T47D (cell line): ENCODE measurements around the gene NOD1.

ENCODE experiments used
- DNase-seq, 2 experiments: peaks; one replicate each; pipeline versions ENCODE4 v3.0.0 to v3.0.0-alpha.2; 2011 to 2012; ENCODE audit warnings: low read depth in 1 of 2, low spot score in 1 of 2
- JUND ChIP-seq: IDR thresholded peaks from 2 replicates; pipeline ENCODE4 v1.6.1; 2012; ENCODE audit warnings: low read depth
- in situ Hi-C: cut with HindIII; loops from 2 replicates; pipeline ENCODE4 v1.10.0; 2016; ENCODE audit warnings: low sequenced_read_pairs, low pct_unique_long_range_greater_than_20kb

NOD1 gene

DNA sequence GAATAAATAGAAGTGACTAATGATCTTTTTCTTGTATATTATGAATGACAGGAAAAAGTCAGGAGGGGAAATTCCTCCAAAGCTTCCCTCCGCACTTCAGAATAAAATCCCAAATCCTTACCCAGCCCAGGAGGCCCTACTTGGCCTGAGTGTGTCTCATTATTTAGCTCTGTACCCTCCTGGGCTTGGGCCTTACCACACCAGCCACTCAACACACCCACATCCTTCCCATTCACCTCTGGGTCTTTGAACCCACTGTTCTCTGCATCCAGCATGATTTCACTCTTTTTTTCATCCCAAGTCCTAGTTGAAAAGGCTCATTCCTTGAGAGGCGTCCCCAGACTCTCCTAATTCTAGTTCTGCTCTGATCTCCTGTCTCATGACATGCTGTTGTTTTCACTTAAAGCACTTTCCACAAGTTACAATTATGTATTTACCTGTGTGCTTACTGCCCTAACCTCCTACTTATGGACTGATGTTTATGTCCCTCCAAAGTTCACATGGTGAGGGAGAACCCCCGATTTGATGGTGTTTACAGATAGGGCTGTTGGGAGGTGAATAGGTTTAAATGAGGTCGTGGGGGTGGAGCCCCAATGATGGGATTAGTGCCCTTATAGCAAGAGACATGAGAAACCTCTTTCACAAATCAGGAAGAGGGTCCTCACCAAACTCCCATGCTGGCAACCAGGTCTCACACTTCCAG lies 6.4 kb downstream of the NOD1 start:
- in situ Hi-C loops = no loop called here
- DNase-seq = no peak
- TF ChIP-seq JUND = no peak

DNA sequence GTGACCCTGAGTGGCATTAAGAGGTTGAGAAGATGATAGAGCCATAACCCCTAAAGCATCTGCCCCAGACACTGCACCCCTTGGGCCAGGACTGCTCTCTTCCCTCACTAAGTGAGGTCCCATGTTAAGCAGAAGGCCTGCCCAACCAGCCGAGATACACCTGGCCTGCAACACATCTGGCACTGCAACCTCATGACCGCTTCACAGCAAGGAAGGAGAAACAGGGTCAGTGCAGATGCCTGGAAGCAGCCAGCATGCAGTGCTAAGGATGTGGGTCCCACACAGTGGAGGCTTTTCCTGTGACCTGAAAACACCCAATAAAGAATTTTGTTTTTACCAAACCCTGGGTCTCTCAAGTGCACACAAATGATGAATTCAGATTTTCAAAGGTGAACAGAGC lies 7.4 kb downstream of the NOD1 start:
- DNase-seq = no peak
- in situ Hi-C loops = no loop called here
- no peak for TF ChIP-seq JUND

DNA sequence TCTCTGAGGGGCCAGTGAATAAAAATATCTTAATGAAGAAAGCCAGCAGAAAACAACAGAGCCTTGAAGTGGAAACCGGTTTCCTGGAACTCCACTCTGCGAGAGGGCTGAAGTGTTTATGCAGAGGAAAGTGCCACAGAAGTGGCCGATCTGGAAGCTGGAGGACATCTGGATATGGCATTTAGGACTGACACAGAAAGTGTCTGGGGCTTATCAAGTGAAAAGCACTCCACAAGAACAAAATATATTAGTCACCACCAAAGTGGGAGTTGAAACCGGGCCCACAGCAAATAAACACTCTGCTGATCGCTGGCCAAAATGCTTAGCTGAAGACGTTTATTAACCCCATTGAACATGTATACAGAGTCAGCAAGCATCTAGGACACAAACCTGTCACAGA lies 7.8 kb downstream of the NOD1 start:
- in situ Hi-C loops = no loop called here
- no peak for TF ChIP-seq JUND

DNA sequence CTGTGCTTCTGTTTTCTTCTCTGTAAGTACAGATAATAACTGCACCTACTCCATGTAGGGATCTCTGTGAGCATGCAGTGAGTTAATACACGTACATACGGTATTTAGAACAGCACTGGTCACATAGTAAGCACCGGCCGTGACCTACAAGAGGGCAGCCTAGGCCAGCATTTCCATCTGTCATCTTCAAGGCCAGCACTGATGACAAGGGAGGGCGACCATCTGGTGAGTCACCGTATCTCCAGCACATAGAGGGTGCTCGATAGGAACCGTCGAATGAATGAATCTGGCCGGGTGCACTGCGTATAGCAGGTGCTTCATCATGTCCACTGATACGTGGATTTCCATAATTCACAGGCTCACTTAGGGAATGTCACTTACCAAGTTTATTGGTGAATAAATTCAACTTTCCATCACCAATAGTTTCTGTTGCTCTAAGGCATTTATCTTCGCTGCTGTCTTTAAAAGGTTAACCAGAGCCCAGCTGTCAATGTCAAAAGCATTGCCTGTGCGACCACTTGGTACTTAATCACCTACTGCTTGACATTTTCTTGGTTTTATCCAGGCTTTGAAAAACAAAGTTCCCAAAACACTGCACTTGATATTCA lies 8.3 kb downstream of the NOD1 start:
- TF ChIP-seq JUND = no peak
- in situ Hi-C loops = no loop called here
- no peak for DNase-seq

More for the DNA sequence above, 7.8 kb downstream of the NOD1 start:
- DNase-seq = no peak

DNA sequence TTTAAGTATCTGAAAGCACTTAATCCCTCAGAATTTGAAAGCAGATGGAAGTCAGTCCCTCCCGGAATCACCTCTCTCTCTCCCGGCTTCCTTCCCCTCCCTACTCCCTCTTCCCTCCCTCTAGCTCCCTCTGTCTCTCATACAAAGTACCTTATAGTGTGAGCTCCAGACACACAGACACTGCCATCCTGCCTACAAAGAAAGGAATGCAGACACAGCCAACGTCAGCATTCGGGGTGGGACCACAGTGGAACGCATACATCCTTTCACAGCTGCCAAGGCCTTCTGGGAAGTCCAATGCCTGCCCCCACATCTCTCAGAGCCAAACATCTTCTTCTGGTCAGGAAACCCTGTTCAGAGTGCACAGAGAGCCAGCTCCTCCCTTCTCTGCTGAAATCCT lies 9.3 kb downstream of the NOD1 start:
- DNase-seq = peak; percentile 38 to 93
- no peak for TF ChIP-seq JUND
- in situ Hi-C loops = no loop called here

DNA sequence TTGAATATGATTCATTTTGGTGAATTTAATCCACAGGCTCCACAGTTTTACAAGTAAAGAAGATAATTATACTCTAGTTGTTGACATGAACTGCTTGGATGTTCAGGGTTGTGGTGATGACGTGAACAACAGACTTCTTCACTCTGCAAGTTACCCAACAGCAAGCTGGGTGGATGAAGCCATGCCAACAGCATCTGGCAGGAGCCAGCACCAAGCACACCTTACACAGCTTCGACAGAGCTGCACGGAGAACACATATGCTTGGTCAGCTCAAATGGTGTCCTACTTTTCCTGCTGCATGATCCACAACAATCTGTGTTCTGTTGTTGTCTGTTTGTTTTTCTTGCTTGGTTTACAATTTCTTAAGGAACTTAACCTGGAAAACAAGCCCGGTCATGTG lies 9.8 kb downstream of the NOD1 start:
- DNase-seq = no peak
- no peak for TF ChIP-seq JUND
- in situ Hi-C loops = no loop called here

DNA sequence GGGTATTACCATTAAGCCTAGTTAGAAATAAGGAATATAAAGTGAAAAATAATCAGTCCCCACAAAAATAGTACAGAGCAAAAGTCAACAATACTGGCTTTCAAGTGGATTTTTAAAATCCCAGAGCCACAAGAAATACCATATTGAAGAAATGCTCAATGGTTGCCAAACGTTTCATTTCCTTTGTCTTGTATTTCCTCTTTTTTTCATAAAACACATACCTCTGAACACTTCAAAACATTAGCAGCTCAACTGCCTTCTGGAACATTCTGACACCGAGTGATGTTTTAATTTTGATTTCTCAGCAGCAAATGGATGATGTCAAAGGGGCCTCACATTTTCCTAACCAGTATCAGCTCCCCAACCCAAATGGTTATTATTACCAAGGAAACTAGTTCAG lies 10.5 kb downstream of the NOD1 start:
- no peak for DNase-seq
- in situ Hi-C loops = no loop called here
- TF ChIP-seq JUND = no peak

DNA sequence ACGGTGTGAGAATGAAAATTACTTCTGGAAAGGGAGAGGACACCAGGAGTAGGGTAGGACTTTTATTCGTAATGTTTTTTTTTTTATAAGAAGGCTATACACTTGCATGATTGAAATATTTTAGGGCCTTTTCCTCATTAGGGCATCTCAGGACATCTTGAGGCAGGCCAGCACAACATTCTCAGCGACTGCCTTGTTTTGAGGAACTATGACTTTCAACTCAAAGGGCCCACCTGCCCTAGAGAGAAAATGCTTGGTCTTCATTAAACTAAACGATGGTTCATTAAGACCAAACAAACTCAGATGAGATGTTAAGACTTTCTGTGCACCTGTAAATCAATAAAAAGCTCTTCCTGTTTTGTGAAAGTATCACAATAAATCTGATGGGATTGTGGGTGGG lies 11.3 kb downstream of the NOD1 start:
- TF ChIP-seq JUND = no peak
- in situ Hi-C loops = no loop called here
- no peak for DNase-seq

DNA sequence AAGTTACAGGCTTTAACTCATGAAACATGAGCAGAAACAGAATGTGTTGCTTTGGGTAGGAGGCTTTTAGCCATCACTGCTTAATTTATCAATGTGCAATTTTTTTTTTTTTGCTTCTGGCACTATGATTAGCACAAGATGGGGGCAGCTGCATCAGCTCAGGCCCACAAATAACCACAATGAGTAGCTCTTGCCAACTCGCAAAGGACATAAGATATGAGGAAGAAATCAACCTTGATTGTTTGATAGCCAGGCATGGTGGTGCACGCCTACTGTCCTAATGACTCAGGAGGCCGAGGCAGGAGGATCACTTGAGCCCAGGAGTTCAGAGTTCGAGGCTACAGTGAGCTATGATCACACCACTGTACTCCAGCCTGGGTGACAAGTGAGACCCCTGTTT lies 12.3 kb downstream of the NOD1 start:
- TF ChIP-seq JUND = no peak
- no peak for DNase-seq
- in situ Hi-C loops = no loop called here

DNA sequence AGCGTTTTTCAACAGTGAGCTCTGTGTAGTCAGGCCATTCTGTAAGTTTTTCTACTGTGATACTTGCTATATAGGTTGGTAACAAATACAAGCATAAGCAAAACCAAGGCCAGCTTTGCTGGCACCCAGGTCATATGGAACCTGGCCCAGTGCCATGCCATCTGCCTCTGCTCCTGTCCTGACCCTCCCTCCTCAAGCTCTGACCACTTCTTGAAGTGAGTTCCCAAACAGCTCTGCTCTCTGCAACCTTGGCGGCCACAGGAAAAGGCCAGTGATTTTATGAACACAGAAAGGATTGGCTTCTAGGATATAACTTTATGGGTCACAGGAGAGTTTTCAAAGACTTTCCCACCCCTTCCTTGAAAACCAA lies 12.8 kb downstream of the NOD1 start:
- peak in 1 of 2 experiments; percentile 41 for DNase-seq
- TF ChIP-seq JUND = no peak

DNA sequence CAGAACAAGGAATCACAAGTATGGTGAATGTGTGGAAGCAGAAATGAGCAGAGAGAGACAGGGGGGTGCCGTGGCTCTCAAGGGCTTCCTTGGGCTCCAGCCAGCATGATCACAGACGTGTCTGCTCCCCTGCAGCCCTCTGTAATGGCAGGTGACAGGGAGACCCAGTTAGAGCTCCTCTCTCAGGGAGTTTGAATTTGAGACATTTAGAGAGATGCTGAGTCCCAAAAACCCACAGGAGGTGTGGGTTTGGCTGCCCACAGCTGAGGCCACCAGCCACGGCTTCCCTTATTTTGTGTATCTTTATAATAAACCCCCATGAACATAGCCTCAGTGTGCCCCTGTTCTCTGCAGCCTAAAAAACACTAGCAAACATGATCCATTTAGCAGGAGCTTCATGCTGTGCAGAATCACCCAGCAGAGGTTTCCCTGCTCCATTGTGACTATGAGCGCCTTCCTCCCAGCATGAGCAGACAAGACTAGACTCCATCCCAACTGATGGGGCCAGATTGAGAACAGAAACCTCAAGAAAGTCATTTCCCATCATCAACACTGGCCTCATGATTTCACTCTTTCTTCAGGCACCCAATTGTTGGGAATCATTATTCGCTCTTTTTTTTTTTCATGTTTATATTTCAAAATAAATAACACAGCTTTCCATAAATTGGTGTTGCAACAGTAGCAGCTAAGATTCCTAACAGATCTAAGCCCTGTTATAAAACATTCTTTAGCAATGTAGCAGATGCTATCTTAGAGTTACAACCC lies 13.4 kb downstream of the NOD1 start:
- TF ChIP-seq JUND = peak; percentile 46; the same call in 1 of the 2 replicates
- DNase-seq = peak in 1 of 2 experiments; percentile 25
- in situ Hi-C loops = no loop called here

More for the DNA sequence above, 12.8 kb downstream of the NOD1 start:
- in situ Hi-C loops = no loop called here

DNA sequence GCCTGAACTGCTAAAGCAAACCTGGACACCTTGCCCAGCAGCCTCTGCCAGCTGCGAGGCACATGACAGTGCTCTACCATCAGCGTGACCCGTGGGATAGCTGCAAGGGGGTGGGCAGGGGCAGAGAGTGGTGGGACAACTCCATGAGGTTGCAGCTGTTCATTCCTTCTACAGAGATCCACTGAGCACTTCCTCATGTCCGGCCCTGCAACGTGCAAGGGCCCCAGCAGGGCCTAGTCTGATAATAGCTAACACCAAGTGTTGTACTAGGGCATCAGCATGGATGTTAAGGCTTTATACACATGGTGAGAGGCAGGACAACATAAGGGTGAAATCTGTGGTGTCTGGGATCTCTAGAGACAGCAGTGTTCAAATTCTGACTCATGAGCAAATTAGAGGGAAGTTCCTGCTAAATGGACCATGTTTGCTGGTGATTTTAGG lies 14.3 kb downstream of the NOD1 start:
- DNase-seq = no peak
- no peak for TF ChIP-seq JUND
- in situ Hi-C loops = no loop called here
